Hepatocyte (in vitro differentiated cells): Measurements from ENCODE around the gene ANKRD11. TPM values are rescaled to one million over a fixed set of nuclear protein-coding genes. Genes with fewer than 3 reads are reported as not detected.

Experiments used
- DNase-seq: peaks from one replicate; pipeline ENCODE4 v3.0.0-alpha.2; 2016; ENCODE audit warnings: low spot score
- H2AFZ ChIP-seq: fragments of 200-600 bp; sonication (generic); 2 replicates; pipeline ENCODE4 v1.6.0; 2016; ENCODE audit warnings: antibody characterized with exemption, mild to moderate bottlenecking
- H3K27ac ChIP-seq: fragments of 200-600 bp; sonication (generic); 2 replicates; pipeline ENCODE4 v1.5.1; 2016; ENCODE audit warnings: mild to moderate bottlenecking
- H3K27me3 ChIP-seq: fragments of 200-600 bp; sonication (generic); 2 replicates; pipeline ENCODE4 v1.6.1; 2016
- H3K36me3 ChIP-seq: fragments of 200-600 bp; sonication (generic); replicated peaks from 2 replicates; pipeline ENCODE4 v1.5.1; 2016; ENCODE audit warnings: low read depth; ENCODE audit not compliant: insufficient read depth
- H3K4me1 ChIP-seq: fragments of 200-600 bp; sonication (generic); 2 replicates; pipeline ENCODE4 v1.5.1; 2016; ENCODE audit warnings: mild to moderate bottlenecking, moderate library complexity; ENCODE audit not compliant: insufficient read depth
- H3K4me2 ChIP-seq: fragments of 200-600 bp; sonication (generic); 2 replicates; pipeline ENCODE4 v1.6.0; 2016
- H3K4me3 ChIP-seq: fragments of 200-600 bp; sonication (generic); 2 replicates; pipeline ENCODE4 v1.5.1; 2016; ENCODE audit warnings: mild to moderate bottlenecking
- H3K79me2 ChIP-seq: fragments of 200-600 bp; sonication (generic); 2 replicates; pipeline ENCODE4 v1.6.0; 2017; ENCODE audit warnings: mild to moderate bottlenecking
- H3K9me2 ChIP-seq: fragments of 200-600 bp; sonication (generic); replicated peaks from 2 replicates; pipeline ENCODE4 v1.6.0; 2017; ENCODE audit warnings: mild to moderate bottlenecking; ENCODE audit not compliant: insufficient read depth
- H3K9me3 ChIP-seq: fragments of 200-600 bp; sonication (generic); 2 replicates; pipeline ENCODE4 v1.5.1; 2016; ENCODE audit warnings: low read depth, mild to moderate bottlenecking
- H4K20me1 ChIP-seq: fragments of 200-600 bp; sonication (generic); 2 replicates; pipeline ENCODE4 v1.6.0; 2016; ENCODE audit warnings: mild to moderate bottlenecking; ENCODE audit not compliant: insufficient read depth, poor library complexity, severe bottlenecking
- EZH2 ChIP-seq: fragments of 200-600 bp; sonication (generic); IDR thresholded peaks from 2 replicates; pipeline ENCODE4 v1.6.1; 2016; ENCODE audit warnings: antibody characterized with exemption, mild to moderate bottlenecking, borderline replicate concordance
- EZH2phosphoT487 ChIP-seq: fragments of 200-600 bp; sonication (generic); IDR thresholded peaks from one replicate; pipeline ENCODE4 v1.6.1; 2018; ENCODE audit warnings: antibody characterized with exemption, mild to moderate bottlenecking, low read depth, moderate library complexity; ENCODE audit not compliant: unreplicated experiment, severe bottlenecking
- WGBS: methylation state at CpG from one replicate; pipeline ENCODE4 v1.1.6; 2016; ENCODE audit warnings: low lambda C conversion rate; ENCODE audit errors: missing lambda C conversion rate; 5-methylcytosine and 5-hydroxymethylcytosine counted together
- polyA plus RNA-seq: library from polyadenylated mRNA; unstranded; fragments of >200 nt; fragmentation: Nextera tagmentation; extraction: Ambion mirVana; gene quantifications from 2 replicates; pipeline ENCODE4 v1.2.1, GENCODE V29; 2016
- total RNA-seq: library from RNA; depleted of rRNA; stranded (reverse); fragments of >200 nt; gene quantifications from 2 replicates; pipeline ENCODE4 v1.2.3, GENCODE V29; 2014
- TF ChIP-seq, protein P1 (sequence below): fragments of 200-600 bp; sonication (generic); IDR thresholded peaks from 2 replicates; pipeline ENCODE4 v1.5.1; 2016; ENCODE audit warnings: antibody characterized with exemption, mild to moderate bottlenecking; ENCODE audit not compliant: poor library complexity

ANKRD11 gene
- total and polyA plus RNA-seq, 2 experiments from 2014 or later: 48.7 to 130 TPM

GRCh38 chr16:89335803-89336485 is 154.4 kb downstream of the ANKRD11 start:
- Histone ChIP-seq H2AFZ (no peak overlapping the region), H4K20me1 (peaks cover 97% of the 10 kb centered on the region), H3K4me2 (no peak overlapping the region), H3K27ac (no peak overlapping the region), H3K9me2 (no peaks in the 10 kb centered on the region), H3K27me3 (no peaks in the 10 kb centered on the region), H3K4me1 (peaks cover 26% of the 10 kb centered on the region), H3K36me3 (no peaks in the 10 kb centered on the region), H3K4me3 (no peak overlapping the region), H3K79me2 (peaks cover 97% of the 10 kb centered on the region), H3K9me3 (no peaks in the 10 kb centered on the region)
- 91% methylated on average over 16 of the region's 16 CpGs for WGBS
- TF ChIP-seq, protein P1, sequence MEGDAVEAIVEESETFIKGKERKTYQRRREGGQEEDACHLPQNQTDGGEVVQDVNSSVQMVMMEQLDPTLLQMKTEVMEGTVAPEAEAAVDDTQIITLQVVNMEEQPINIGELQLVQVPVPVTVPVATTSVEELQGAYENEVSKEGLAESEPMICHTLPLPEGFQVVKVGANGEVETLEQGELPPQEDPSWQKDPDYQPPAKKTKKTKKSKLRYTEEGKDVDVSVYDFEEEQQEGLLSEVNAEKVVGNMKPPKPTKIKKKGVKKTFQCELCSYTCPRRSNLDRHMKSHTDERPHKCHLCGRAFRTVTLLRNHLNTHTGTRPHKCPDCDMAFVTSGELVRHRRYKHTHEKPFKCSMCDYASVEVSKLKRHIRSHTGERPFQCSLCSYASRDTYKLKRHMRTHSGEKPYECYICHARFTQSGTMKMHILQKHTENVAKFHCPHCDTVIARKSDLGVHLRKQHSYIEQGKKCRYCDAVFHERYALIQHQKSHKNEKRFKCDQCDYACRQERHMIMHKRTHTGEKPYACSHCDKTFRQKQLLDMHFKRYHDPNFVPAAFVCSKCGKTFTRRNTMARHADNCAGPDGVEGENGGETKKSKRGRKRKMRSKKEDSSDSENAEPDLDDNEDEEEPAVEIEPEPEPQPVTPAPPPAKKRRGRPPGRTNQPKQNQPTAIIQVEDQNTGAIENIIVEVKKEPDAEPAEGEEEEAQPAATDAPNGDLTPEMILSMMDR: no peak
- TF ChIP-seq EZH2phosphoT487 (no peak), EZH2 (no peak)
- DNase-seq: no peak

GRCh38 chr16:89334988-89335802 is 155.2 kb downstream of the ANKRD11 start:
- peaks cover 97% of the 10 kb centered on the region for H4K20me1 ChIP-seq
- no peak overlapping the region for H3K27ac ChIP-seq

DNA sequence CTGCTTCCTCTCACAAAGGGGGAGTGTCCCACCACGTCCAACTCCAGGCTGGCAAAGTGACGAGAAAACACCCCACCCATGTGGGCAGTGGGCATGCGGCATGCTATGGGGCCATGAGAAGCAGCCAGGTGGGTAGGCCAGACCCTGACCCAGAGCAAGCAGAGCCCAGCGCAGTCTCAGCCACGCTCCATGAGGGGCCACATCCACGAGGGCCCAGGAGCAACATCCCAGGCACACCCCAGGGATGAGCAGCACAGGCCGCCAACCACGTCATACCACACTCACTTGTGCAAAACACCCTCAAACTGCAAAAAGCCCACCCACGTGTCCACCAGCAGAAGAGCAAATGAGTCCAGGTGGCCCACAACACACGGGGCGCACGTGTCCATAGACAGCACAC is 155.9 kb downstream of the ANKRD11 start:
- H3K9me2 ChIP-seq: no peaks in the 10 kb centered on the region
- peak overlapping the region; percentile 59 for H3K27ac ChIP-seq
- no peak overlapping the region for H3K4me3 ChIP-seq
- DNase-seq: no peak
- TF ChIP-seq EZH2 (no peak), EZH2phosphoT487 (no peak)
- TF ChIP-seq, protein P1: no peak
- 90% methylated on average over 12 of the region's 12 CpGs for WGBS
- peaks cover 26% of the 10 kb centered on the region for H3K4me1 ChIP-seq
- H2AFZ ChIP-seq: no peak overlapping the region
- no peaks in the 10 kb centered on the region for H3K9me3 ChIP-seq
- H3K4me2 ChIP-seq: no peak overlapping the region
- H3K79me2 ChIP-seq: peaks cover 97% of the 10 kb centered on the region
- no peaks in the 10 kb centered on the region for H3K36me3 ChIP-seq
- H4K20me1 ChIP-seq: peaks cover 97% of the 10 kb centered on the region
- H3K27me3 ChIP-seq: no peaks in the 10 kb centered on the region

More at GRCh38 chr16:89334988-89335802, 155.2 kb downstream of the ANKRD11 start:
- no peak for DNase-seq
- no peak for TF ChIP-seq EZH2phosphoT487
- no peak for TF ChIP-seq EZH2
- TF ChIP-seq, protein P1: no peak
- Histone ChIP-seq H3K4me1 (peaks cover 26% of the 10 kb centered on the region), H3K4me3 (no peak overlapping the region), H3K36me3 (no peaks in the 10 kb centered on the region), H3K9me3 (no peaks in the 10 kb centered on the region), H3K79me2 (peaks cover 97% of the 10 kb centered on the region), H3K4me2 (no peak overlapping the region), H2AFZ (no peak overlapping the region), H3K27me3 (no peaks in the 10 kb centered on the region), H3K9me2 (no peaks in the 10 kb centered on the region)
- 89% methylated on average over 21 of the region's 22 CpGs for WGBS
